Lower leg skin (tissue), 3 donors: ENCODE measurements around the gene DET1.
"Not testable (repeated sequence)": the region's sequence is repeated elsewhere in the genome, so short reads cannot be mapped to it uniquely, and the experiment has no call there.

ENCODE experiments used
- CTCF ChIP-seq, 3 donors: fragments of 450-650 bp; IDR thresholded peaks; one replicate each; pipeline ENCODE4 v1.5.1; 2016; ENCODE audit warnings: antibody characterized with exemption in 3 of 3, mild to moderate bottlenecking in 3 of 3, moderate library complexity in 2 of 3
- POLR2A ChIP-seq, 2 donors: fragments of 450-650 bp; IDR thresholded peaks; one replicate each; pipeline ENCODE4 v1.6.1; 2016 to 2017; ENCODE audit warnings: antibody characterized with exemption in 2 of 2, mild to moderate bottlenecking in 1 of 2, moderate library complexity in 1 of 2

GRCh38 chr15:88468721-88469120, 77.8 kb downstream of the DET1 start:
- TF ChIP-seq CTCF, POLR2A (IDR thresholded peaks at IDR 0.05): not testable (repeated sequence)
